ENCODE results near the gene EMC8.
"Not testable (repeated sequence)": the region's sequence is repeated elsewhere in the genome, so short reads cannot be mapped to it uniquely, and the experiment has no call there.

DNA sequence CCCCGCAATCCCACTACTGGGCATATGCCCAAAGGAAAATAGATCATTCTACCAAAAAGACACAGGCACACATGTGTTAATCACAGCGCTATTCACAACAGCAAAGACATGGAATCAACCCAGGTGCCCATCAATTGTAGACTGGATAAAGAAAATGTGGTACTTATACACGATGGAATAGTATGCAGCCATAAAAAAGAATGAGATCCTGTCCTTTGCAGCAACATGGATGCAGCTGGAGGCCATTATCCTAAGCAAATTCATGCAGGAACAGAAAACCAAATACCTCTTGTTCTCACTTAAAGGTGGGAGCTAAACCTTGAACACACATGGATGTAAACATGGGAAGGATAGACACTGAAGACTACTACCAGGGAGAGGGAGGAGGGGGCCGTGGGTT lies 38.3 kb upstream of the EMC8 start:
- TF ChIP-seq ZNF155 (tag by site-specific recombination; IDR thresholded peaks at IDR 0.05); ZNF239 (tag by site-specific recombination; IDR thresholded peaks at IDR 0.05); TCF7L2 (IDR thresholded peaks at IDR 0.05; ENCODE audit: borderline replicate concordance, low read depth, low read length); CTCF (tag by site-specific recombination; IDR thresholded peaks at IDR 0.05); ZNF274 (IDR thresholded peaks at IDR 0.05; ENCODE audit: low read length); ZNF274 (tag by site-specific recombination; IDR thresholded peaks at IDR 0.05; ENCODE audit: borderline replicate concordance); YY1 (tag by site-specific recombination; IDR thresholded peaks at IDR 0.05); ZNF391 (tag by site-specific recombination; IDR thresholded peaks at IDR 0.05; ENCODE audit: borderline replicate concordance, low read depth); ZNF501 (tag by site-specific recombination; IDR thresholded peaks at IDR 0.05); ZNF148 (tag by site-specific recombination; IDR thresholded peaks at IDR 0.05; ENCODE audit: borderline replicate concordance): not testable (repeated sequence)

Data from HEK293 (cell line).